Activated CD8-positive, alpha-beta T cell treated with anti-CD3 and anti-CD28 coated beads, Interleukin-2, amount 10 ng/mL, durations not matched to agents 7 days and 5 days (primary cell): ENCODE measurements around the gene CDK6. TPM values are rescaled to one million over a fixed set of nuclear protein-coding genes. Genes with fewer than 3 reads are reported as not detected.

ENCODE experiments used
- ATAC-seq: fragments of 150-1000 bp; cut with Tn5 transposase; one replicate; pipeline ENCODE4 v1.10.0; 2021; ENCODE audit warnings: moderate library complexity
- CTCF ChIA-PET: fragments of 350-600 bp; sonication (Branson Sonifier 250); formaldehyde crosslinking; loops from one replicate; lab custom pipeline; 2021; ENCODE audit warnings: antibody characterized with exemption; lab: Charles Lee
- POLR2A ChIA-PET: fragments of 350-600 bp; sonication (Branson Sonifier 250); formaldehyde crosslinking; loops from one replicate; lab custom pipeline; 2021; ENCODE audit warnings: antibody characterized with exemption; lab: Charles Lee
- DNase-seq: peaks from one replicate; pipeline ENCODE4 v3.0.0-alpha.2; 2020
- H3K27ac Mint-ChIP-seq: one replicate; pipeline ENCODE4 v1.8.0; 2021; ENCODE audit warnings: mild to moderate bottlenecking, mixed read lengths
- H3K27me3 Mint-ChIP-seq: one replicate; pipeline ENCODE4 v1.8.0; 2021; ENCODE audit warnings: low read depth, mixed read lengths
- H3K36me3 Mint-ChIP-seq: one replicate; pipeline ENCODE4 v1.8.0; 2021; ENCODE audit warnings: low read depth, mixed read lengths
- H3K4me1 Mint-ChIP-seq: one replicate; pipeline ENCODE4 v1.8.0; 2021; ENCODE audit warnings: low read depth, mixed read lengths
- H3K4me3 Mint-ChIP-seq: one replicate; pipeline ENCODE4 v1.8.0; 2021; ENCODE audit warnings: mild to moderate bottlenecking, mixed read lengths
- H3K9me3 Mint-ChIP-seq: one replicate; pipeline ENCODE4 v1.8.0; 2022; ENCODE audit warnings: mixed read lengths; ENCODE audit not compliant: insufficient read depth
- total RNA-seq, 2 experiments: library from RNA; stranded (reverse); gene quantifications; one replicate each; pipeline ENCODE4 v1.2.3, GENCODE V29; 2021

The CDK6 gene
- total RNA-seq, 2 experiments from 2014 or later: 159 to 160 TPM

DNA sequence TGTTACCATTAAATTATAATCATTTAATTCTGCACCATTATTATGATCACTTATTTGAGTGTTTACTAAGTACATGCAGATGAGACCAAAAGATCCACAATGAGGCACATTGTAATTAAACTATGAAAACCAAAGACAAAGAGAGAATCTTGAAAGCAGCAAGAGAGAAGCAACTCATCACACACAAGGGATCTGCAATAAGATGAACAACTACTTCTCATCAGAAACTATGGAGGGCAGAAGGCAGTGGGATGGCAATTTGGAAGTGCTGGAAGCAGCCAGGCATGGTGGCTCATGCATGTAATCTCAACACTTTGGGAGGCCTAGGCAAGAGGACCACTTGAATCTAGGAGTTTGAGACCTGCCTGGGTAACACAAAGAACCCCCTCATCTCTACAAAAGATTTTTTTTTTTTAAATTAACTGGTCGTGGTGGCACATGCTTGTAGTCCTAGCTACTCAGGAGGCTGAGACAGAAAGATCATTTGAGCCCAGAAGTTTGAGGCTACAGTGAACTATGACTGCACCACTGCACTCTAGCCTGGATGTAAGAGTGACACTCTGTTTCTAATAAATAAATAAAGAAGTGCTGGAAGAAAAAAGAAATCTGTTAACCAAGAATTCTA is 47.7 kb downstream of the CDK6 start:
- ATAC-seq (no peak), DNase-seq (no peak)
- Mint-ChIP-seq H3K27me3 (no peaks in the 10 kb centered on the region), H3K9me3 (peaks cover 32% of the 10 kb centered on the region), H3K4me1 (peaks cover 42% of the 10 kb centered on the region), H3K27ac (no peak overlapping the region), H3K4me3 (no peak overlapping the region), H3K36me3 (peaks cover 69% of the 10 kb centered on the region)
- ChIA-PET POLR2A (no interaction called here), CTCF (interaction anchor here (1.2 kb wide), 1 partner anchor 44 kb away, joined by 3 read pairs; no protein-coding TSS in a partner anchor)

DNA sequence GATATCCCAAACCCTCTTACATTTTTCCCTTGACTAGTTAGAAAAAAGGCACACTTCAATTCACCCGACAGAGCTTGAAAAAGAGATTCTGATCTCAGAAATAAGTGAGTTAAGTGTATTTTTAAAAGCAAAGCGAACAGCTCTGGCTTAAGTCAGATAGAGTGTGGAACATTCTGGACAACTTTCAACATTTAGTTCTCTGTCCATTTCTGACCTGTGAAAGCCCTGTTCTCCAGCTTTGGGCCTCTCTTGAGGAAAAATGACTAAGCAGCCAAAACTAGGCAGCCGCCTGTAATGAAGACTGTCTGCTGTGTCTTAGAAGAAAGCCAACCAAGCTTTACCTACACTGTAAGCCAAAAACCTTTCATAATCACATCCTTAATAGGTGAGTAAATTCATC is 50.5 kb downstream of the CDK6 start:
- no peak for ATAC-seq

DNA sequence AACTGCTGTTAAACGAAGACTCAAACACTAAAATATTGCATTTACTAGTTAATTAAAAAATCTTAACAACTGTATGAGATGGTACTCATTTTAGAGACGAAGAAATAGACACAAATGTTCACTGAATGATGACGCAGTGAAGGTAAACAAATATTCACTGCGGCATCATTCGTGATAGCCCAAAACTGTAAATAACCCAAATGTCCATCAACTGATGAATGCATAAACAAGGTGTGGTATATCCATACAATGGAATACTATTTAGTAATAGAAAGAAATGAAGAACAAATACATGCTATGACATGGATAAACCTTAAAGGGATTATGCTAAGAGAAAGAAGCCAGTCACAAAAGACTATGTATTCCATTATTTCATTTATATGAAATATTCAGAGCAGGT is 51.4 kb downstream of the CDK6 start:
- peaks cover 36% of the 10 kb centered on the region for H3K4me1 Mint-ChIP-seq
- peaks cover 16% of the 10 kb centered on the region for H3K9me3 Mint-ChIP-seq
- no peaks in the 10 kb centered on the region for H3K27me3 Mint-ChIP-seq

More for the DNA sequence above, 50.5 kb downstream of the CDK6 start:
- Mint-ChIP-seq H3K27ac (no peak overlapping the region), H3K36me3 (peaks cover 68% of the 10 kb centered on the region), H3K4me1 (peaks cover 42% of the 10 kb centered on the region), H3K4me3 (no peak overlapping the region), H3K27me3 (no peaks in the 10 kb centered on the region), H3K9me3 (peaks cover 26% of the 10 kb centered on the region)
- no peak for DNase-seq
- POLR2A ChIA-PET: no interaction called here
- CTCF ChIA-PET: no interaction called here

DNA sequence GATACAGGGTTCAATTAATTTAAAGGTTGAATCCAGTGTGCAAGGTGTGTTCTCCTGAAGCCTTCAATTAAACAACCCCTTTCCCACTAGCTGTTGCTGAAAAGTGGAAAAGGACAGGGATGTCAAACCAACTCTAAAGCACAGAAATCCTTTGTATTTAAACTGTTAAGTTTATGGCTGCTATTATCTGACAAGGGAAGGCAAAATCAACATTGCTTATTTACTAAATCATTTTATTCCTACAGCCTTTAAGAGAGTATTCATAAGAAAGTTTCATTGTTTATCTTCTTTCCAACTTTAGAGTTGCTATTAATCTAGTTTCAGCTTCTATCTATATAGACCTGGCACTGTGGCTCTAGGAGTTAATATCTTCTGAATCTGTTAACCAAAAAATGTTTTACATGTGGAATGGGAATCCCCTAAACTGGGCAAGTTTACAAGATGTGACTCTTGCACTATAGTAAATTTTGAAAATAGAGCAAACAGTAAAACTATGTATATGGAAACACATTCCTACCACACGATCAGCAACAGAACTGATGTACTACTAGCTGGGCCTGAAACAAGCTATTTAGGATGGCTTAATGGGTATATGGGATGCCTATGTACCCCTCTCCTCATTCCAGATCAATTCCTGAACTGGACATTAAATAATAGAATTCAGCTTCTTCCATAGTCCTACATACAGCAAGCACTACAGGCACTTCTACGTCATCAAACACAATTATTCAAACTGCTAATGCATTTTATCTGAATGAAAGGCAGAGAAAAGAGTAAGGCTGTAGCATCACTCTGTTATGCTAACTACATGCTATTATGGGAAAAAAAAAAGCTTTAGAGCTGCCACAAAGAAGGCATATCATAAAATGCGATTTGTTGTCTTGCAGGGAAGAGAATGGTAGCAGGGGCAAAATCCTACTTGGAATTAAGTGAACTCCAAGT is 52.8 kb downstream of the CDK6 start:
- H3K9me3 Mint-ChIP-seq: peaks cover 2% of the 10 kb centered on the region
- H3K27me3 Mint-ChIP-seq: no peaks in the 10 kb centered on the region
- H3K27ac Mint-ChIP-seq: no peak overlapping the region
- DNase-seq (no peak), ATAC-seq (no peak)
- H3K4me1 Mint-ChIP-seq: peaks cover 37% of the 10 kb centered on the region
- CTCF ChIA-PET: interaction anchor here (1.0 to 2.2 kb wide), 3 partner anchors 16 to 49 kb away, joined by 3 to 7 read pairs (median 4); no protein-coding TSS in a partner anchor
- H3K4me3 Mint-ChIP-seq: no peak overlapping the region
- POLR2A ChIA-PET: interaction anchor here (0.6 to 0.8 kb wide), 3 partner anchors 9 to 26 kb away, joined by 3 to 4 read pairs (median 3); no protein-coding TSS in a partner anchor
- peaks cover 56% of the 10 kb centered on the region for H3K36me3 Mint-ChIP-seq

More for the DNA sequence above, 51.4 kb downstream of the CDK6 start:
- Mint-ChIP-seq H3K36me3 (peaks cover 60% of the 10 kb centered on the region), H3K27ac (peak overlapping the region; percentile 12), H3K4me3 (no peak overlapping the region)
- DNase-seq: no peak
- ChIA-PET CTCF (interaction anchor here (1.0 kb wide), 1 partner anchor 48 kb away, joined by 3 read pairs; no protein-coding TSS in a partner anchor), POLR2A (no interaction called here)
- no peak for ATAC-seq

DNA sequence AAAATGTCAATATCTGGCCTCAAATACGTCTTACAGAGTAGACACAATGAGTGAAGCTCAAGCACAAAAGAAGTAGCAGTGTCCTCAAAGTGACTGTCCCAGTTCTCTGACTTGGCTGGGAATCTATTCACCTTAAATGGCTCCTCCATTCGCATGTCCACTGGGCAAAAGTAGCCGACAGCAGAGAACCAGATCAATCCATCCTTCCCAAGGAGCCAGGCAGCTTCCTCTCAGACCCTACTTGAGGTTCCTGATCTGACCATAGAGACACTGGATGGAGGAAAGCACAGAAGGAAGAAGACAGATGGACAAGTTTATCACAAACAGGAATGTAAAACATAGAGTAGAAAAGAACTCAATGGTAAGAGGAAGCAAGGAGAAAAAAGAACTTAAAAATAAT is 53.5 kb downstream of the CDK6 start:
- no peak for DNase-seq
- no peaks in the 10 kb centered on the region for H3K27me3 Mint-ChIP-seq
- H3K36me3 Mint-ChIP-seq: peaks cover 54% of the 10 kb centered on the region
- no peak for ATAC-seq
- H3K4me3 Mint-ChIP-seq: no peak overlapping the region
- peaks cover 3% of the 10 kb centered on the region for H3K9me3 Mint-ChIP-seq
- peaks cover 37% of the 10 kb centered on the region for H3K4me1 Mint-ChIP-seq
- H3K27ac Mint-ChIP-seq: no peak overlapping the region
- ChIA-PET POLR2A (no interaction called here), CTCF (interaction anchor here (1.5 to 2.2 kb wide), 2 partner anchors 15 to 50 kb away, joined by 4 to 7 read pairs; no protein-coding TSS in a partner anchor)

DNA sequence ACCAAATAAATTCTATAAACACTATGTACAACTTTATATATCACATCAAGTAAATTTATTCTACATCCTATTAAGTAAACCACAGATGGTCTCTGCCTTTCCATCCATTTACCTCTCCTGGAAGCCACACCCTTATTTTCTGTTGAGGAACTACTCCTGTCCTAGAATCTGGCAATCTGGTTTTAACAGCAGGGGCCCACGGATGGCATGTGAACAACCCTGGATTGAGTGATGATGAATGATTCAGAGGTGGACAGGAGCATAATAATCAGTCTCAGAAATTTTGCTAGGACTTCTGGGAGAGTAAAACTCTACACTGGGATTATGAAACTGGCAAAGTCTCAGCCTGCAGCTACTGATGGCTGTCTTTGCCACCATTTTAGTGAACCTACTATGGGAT is 54.1 kb downstream of the CDK6 start:
- Mint-ChIP-seq H3K9me3 (peaks cover 8% of the 10 kb centered on the region), H3K4me3 (no peak overlapping the region), H3K27me3 (no peaks in the 10 kb centered on the region), H3K36me3 (peaks cover 56% of the 10 kb centered on the region), H3K27ac (no peak overlapping the region), H3K4me1 (peaks cover 39% of the 10 kb centered on the region)
- DNase-seq (no peak), ATAC-seq (no peak)
- CTCF ChIA-PET: interaction anchor here (1.5 to 2.2 kb wide), 2 partner anchors 13 to 51 kb away, joined by 3 to 7 read pairs; no protein-coding TSS in a partner anchor
- POLR2A ChIA-PET: no interaction called here

DNA sequence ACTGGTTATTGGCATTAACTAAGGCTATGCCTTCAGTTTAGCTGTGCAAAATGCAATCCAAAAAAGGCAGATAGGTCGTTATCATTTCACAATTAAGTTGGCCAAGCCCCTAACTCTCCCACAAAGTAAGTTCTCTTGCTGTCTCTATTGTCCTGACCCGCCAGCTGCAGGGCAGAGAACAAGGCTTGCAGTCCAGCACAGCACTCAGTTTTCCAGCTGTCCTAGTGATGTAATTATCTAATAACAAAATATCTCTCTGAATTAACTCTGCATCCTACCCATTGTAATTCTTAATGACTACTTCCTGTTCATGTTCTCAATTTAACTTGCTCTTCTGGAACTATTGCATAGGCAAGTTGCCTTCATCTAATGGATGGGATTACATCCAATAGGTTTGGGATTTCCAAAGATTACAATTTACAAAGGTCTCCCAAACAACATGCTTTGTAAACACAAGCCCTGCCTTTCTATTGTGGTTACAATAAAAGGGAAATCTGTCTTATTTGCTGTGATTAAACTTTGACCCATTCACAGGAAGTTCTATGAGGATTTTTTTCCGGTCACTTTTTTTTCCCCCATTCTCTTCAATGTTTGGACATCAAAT is 55.2 kb downstream of the CDK6 start:
- CTCF ChIA-PET: interaction anchor here (0.7 to 2.2 kb wide), 3 partner anchors 12 to 160 kb away, joined by 3 to 7 read pairs (median 3); no protein-coding TSS in a partner anchor
- no peak for ATAC-seq
- H3K9me3 Mint-ChIP-seq: peaks cover 8% of the 10 kb centered on the region
- POLR2A ChIA-PET: no interaction called here
- no peak overlapping the region for H3K4me3 Mint-ChIP-seq
- H3K4me1 Mint-ChIP-seq: peaks cover 43% of the 10 kb centered on the region
- DNase-seq: no peak
- no peaks in the 10 kb centered on the region for H3K27me3 Mint-ChIP-seq
- no peak overlapping the region for H3K27ac Mint-ChIP-seq
- peaks cover 62% of the 10 kb centered on the region for H3K36me3 Mint-ChIP-seq

DNA sequence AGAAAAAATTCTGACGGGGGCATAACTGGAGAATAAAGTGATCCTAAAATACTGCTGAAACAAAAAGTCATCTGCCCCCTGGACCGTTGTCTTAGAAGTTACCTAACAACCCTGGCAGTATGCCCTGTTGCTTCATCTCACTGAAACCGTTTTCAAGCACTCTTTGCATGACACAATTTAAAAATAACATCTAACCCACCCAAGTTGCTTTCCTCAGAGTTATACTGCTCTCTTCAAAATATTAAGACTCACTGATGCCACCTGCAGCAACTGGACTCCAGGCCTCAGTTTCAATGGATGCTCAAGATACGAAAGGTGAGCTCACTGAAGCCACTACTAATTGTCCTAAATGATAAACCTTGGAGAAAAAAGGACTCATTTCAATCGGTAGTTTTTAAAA is 57.4 kb downstream of the CDK6 start:
- no peak overlapping the region for H3K27ac Mint-ChIP-seq
- DNase-seq (no peak), ATAC-seq (no peak)
- peaks cover 8% of the 10 kb centered on the region for H3K9me3 Mint-ChIP-seq
- H3K4me3 Mint-ChIP-seq: no peak overlapping the region
- ChIA-PET POLR2A (no interaction called here), CTCF (no interaction called here)
- peaks cover 57% of the 10 kb centered on the region for H3K36me3 Mint-ChIP-seq
- no peaks in the 10 kb centered on the region for H3K27me3 Mint-ChIP-seq
- peaks cover 33% of the 10 kb centered on the region for H3K4me1 Mint-ChIP-seq

DNA sequence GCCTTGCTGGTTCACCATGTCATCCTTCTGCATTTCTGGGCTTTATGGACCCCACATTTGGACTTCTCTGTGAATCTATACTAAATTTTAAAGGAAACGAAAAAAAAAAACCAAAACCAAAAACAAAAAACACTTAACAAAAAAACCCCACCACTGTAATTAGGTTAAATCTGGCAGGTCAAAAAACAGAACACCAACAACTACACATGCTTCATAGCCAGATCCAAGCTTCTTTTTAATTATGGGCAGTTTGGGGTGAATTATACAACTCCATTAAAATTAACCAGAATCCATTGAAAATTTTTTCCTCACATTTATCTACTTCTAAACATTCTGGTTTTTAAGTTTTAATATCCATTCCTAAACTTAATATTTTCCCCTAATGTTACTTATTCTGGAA is 58.4 kb downstream of the CDK6 start:
- DNase-seq (no peak), ATAC-seq (no peak)
- Mint-ChIP-seq H3K36me3 (peaks cover 66% of the 10 kb centered on the region), H3K4me1 (peaks cover 27% of the 10 kb centered on the region), H3K27me3 (no peaks in the 10 kb centered on the region), H3K9me3 (peaks cover 8% of the 10 kb centered on the region), H3K27ac (no peak overlapping the region), H3K4me3 (no peak overlapping the region)
- ChIA-PET POLR2A (no interaction called here), CTCF (no interaction called here)

DNA sequence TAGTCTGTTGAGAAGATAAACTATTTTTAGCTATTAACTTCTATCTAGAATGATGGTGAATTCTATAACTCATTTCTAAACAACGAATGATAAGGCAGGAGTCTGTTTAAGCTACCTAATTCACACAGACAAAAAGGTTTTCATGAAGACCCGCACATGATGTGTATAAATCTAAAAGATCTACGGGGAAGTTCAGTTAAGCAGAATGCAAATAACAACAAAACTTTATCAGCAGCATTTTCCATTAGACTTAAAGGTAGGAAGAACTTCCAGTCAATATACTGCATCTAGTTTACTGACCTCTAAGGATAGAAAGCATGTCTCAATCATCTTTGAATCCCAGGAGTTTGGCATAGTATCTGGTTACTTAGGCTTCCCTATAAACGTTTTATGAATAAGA is 62.6 kb downstream of the CDK6 start:
- no peak for DNase-seq
- Mint-ChIP-seq H3K4me3 (no peak overlapping the region), H3K36me3 (peaks cover 63% of the 10 kb centered on the region), H3K27ac (no peak overlapping the region), H3K27me3 (no peaks in the 10 kb centered on the region), H3K9me3 (peaks cover 8% of the 10 kb centered on the region), H3K4me1 (peaks cover 21% of the 10 kb centered on the region)
- no peak for ATAC-seq
- ChIA-PET CTCF (interaction anchor here (1.4 to 2.2 kb wide), 2 partner anchors 12 to 30 kb away, joined by 5 to 7 read pairs; no protein-coding TSS in a partner anchor), POLR2A (no interaction called here)

DNA sequence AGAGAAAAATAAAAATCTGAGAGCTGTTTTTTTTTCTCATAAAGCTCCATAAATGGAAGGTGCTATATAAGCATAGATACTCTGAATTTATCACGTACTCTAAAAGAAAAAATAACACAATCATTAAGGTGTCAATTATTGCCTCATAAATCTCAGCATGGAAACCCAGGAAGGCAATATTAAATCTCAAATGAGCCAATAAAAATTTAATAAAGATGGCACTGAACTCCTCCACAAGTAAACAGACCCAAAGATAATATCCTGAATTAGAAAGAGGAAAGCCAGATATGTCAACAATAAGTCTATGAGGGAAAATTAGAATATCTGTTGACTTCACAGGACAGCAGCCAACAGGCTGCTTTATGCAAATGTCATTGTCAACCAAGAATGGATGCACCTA is 66.5 kb downstream of the CDK6 start:
- H3K27ac Mint-ChIP-seq: no peak overlapping the region
- peaks cover 35% of the 10 kb centered on the region for H3K4me1 Mint-ChIP-seq
- POLR2A ChIA-PET: no interaction called here
- CTCF ChIA-PET: interaction anchor here (0.7 to 1.0 kb wide), 2 partner anchors 11 to 12 kb away, joined by 3 read pairs; no protein-coding TSS in a partner anchor
- H3K27me3 Mint-ChIP-seq: no peaks in the 10 kb centered on the region
- no peaks in the 10 kb centered on the region for H3K9me3 Mint-ChIP-seq
- DNase-seq (no peak), ATAC-seq (no peak)
- H3K4me3 Mint-ChIP-seq: no peak overlapping the region
- H3K36me3 Mint-ChIP-seq: peaks cover 73% of the 10 kb centered on the region
